Subcutaneous abdominal adipose tissue (tissue), 5 donors: ENCODE measurements around the gene RELN.

ENCODE experiments used
- H3K27ac ChIP-seq: one replicate; pipeline ENCODE4 v1.7.0; 2013; ENCODE audit warnings: low read depth, mild to moderate bottlenecking, inconsistent platforms, low read length, moderate library complexity
- H3K27me3 ChIP-seq, 5 donors: one replicate each; pipeline ENCODE4 v1.7.0; 2013; ENCODE audit warnings: low read length in 5 of 5, inconsistent platforms in 1 of 5; ENCODE audit not compliant: control insufficient read depth in 5 of 5, insufficient read depth in 4 of 5
- H3K36me3 ChIP-seq, 5 donors: one replicate each; pipeline ENCODE4 v1.7.0; 2013; ENCODE audit warnings: low read length in 5 of 5; ENCODE audit not compliant: control insufficient read depth in 5 of 5, insufficient read depth in 5 of 5
- H3K4me1 ChIP-seq, 5 donors: one replicate each; pipeline ENCODE4 v1.7.0; 2013; ENCODE audit warnings: low read length in 5 of 5, mild to moderate bottlenecking in 3 of 5, moderate library complexity in 1 of 5; ENCODE audit not compliant: control insufficient read depth in 5 of 5, insufficient read depth in 5 of 5
- H3K4me3 ChIP-seq, 5 donors: one replicate each; pipeline ENCODE4 v1.7.0; 2013; ENCODE audit warnings: low read length in 5 of 5, low read depth in 1 of 5
- H3K9ac ChIP-seq, 5 donors: one replicate each; pipeline ENCODE4 v1.7.0; 2013; ENCODE audit warnings: low read length in 5 of 5, mild to moderate bottlenecking in 4 of 5, moderate library complexity in 3 of 5
- H3K9me3 ChIP-seq, 5 donors: one replicate each; pipeline ENCODE4 v1.7.0; 2013; ENCODE audit warnings: low read length in 5 of 5; ENCODE audit not compliant: control insufficient read depth in 5 of 5
- donor health status: healthy.
- donor health status: healthy.
- donor health status: healthy.
- donor health status: healthy.
- donor health status: healthy.

The RELN gene

GRCh38 chr7:103983201-103983977 is 6.1 kb downstream of the RELN start:
- Histone ChIP-seq H3K27ac (no peak overlapping the region), H3K4me1 (no peaks in the 10 kb centered on the region), H3K9me3 (no peaks in the 10 kb centered on the region), H3K36me3 (no peaks in the 10 kb centered on the region), H3K4me3 (no peak overlapping the region), H3K9ac (no peak overlapping the region), H3K27me3 (peaks cover under 1 to 9% (median 6%) of the 10 kb centered on the region in 5 donors)

GRCh38 chr7:103981003-103981423 is 8.4 kb downstream of the RELN start:
- H3K27ac ChIP-seq = no peak overlapping the region
- H3K4me1 ChIP-seq = no peaks in the 10 kb centered on the region
- no peak overlapping the region for H3K9ac ChIP-seq
- no peak overlapping the region for H3K4me3 ChIP-seq
- H3K9me3 ChIP-seq = no peaks in the 10 kb centered on the region
- H3K27me3 ChIP-seq = peaks cover 0 to 4% (median 0%) of the 10 kb centered on the region in 5 donors
- no peaks in the 10 kb centered on the region for H3K36me3 ChIP-seq

- no peaks in the 10 kb centered on the region for H3K36me3 ChIP-seq
- H3K4me3 ChIP-seq = no peak overlapping the region
- no peaks in the 10 kb centered on the region for H3K27me3 ChIP-seq
- H3K9me3 ChIP-seq = no peaks in the 10 kb centered on the region
- no peak overlapping the region for H3K9ac ChIP-seq
- H3K27ac ChIP-seq = no peak overlapping the region
- no peaks in the 10 kb centered on the region for H3K4me1 ChIP-seq
These were observed 16.6 kb downstream of the RELN start for GRCh38 chr7:103972779-103973434.

- Histone ChIP-seq H3K27me3 (no peaks in the 10 kb centered on the region), H3K4me1 (no peaks in the 10 kb centered on the region), H3K9me3 (no peaks in the 10 kb centered on the region), H3K36me3 (no peaks in the 10 kb centered on the region), H3K4me3 (no peak overlapping the region), H3K9ac (no peak overlapping the region), H3K27ac (no peak overlapping the region)
These were observed 22.1 kb downstream of the RELN start for GRCh38 chr7:103967401-103967800.

GRCh38 chr7:103966593-103967277 is 22.7 kb downstream of the RELN start:
- H3K27me3 ChIP-seq = no peaks in the 10 kb centered on the region

GRCh38 chr7:103964269-103964668 is 25.2 kb downstream of the RELN start:
- no peak overlapping the region for H3K4me3 ChIP-seq
- no peak overlapping the region for H3K27ac ChIP-seq
- H3K27me3 ChIP-seq = peaks cover 0 to 2% (median 0%) of the 10 kb centered on the region in 5 donors
- no peaks in the 10 kb centered on the region for H3K36me3 ChIP-seq
- no peak overlapping the region for H3K9ac ChIP-seq
- no peaks in the 10 kb centered on the region for H3K9me3 ChIP-seq
- H3K4me1 ChIP-seq = no peaks in the 10 kb centered on the region

More at GRCh38 chr7:103966593-103967277, 22.7 kb downstream of the RELN start:
- Histone ChIP-seq H3K4me3 (no peak overlapping the region), H3K9ac (no peak overlapping the region), H3K9me3 (no peaks in the 10 kb centered on the region), H3K4me1 (no peaks in the 10 kb centered on the region), H3K36me3 (no peaks in the 10 kb centered on the region), H3K27ac (no peak overlapping the region)

- Histone ChIP-seq H3K9me3 (no peaks in the 10 kb centered on the region), H3K27me3 (peaks cover 0 to 2% (median 0%) of the 10 kb centered on the region in 5 donors), H3K36me3 (no peaks in the 10 kb centered on the region), H3K4me1 (no peaks in the 10 kb centered on the region), H3K9ac (no peak overlapping the region), H3K27ac (no peak overlapping the region), H3K4me3 (no peak overlapping the region)
These were observed 27.4 kb downstream of the RELN start for GRCh38 chr7:103962070-103962469.

- Histone ChIP-seq H3K36me3 (no peaks in the 10 kb centered on the region), H3K9me3 (no peaks in the 10 kb centered on the region), H3K27ac (no peak overlapping the region), H3K4me3 (no peak overlapping the region), H3K4me1 (no peaks in the 10 kb centered on the region), H3K27me3 (peaks cover 0 to 2% (median 0%) of the 10 kb centered on the region in 5 donors), H3K9ac (no peak overlapping the region)
These were observed 31.1 kb downstream of the RELN start for GRCh38 chr7:103958284-103958818.

GRCh38 chr7:103955985-103956384 is 33.5 kb downstream of the RELN start:
- Histone ChIP-seq H3K36me3 (no peaks in the 10 kb centered on the region), H3K27ac (no peak overlapping the region), H3K4me3 (no peak overlapping the region), H3K9me3 (no peaks in the 10 kb centered on the region), H3K4me1 (no peaks in the 10 kb centered on the region), H3K9ac (no peak overlapping the region), H3K27me3 (peaks cover 0 to 2% (median 2%) of the 10 kb centered on the region in 5 donors)

GRCh38 chr7:103952408-103952807 is 37.0 kb downstream of the RELN start:
- Histone ChIP-seq H3K36me3 (no peaks in the 10 kb centered on the region), H3K9ac (no peak overlapping the region), H3K4me3 (no peak overlapping the region), H3K4me1 (no peaks in the 10 kb centered on the region), H3K9me3 (no peaks in the 10 kb centered on the region), H3K27ac (no peak overlapping the region), H3K27me3 (peaks cover 0 to 2% (median 0%) of the 10 kb centered on the region in 5 donors)
